SK-N-SH (cell line): ENCODE results near the gene CSTPP1. TPM values are rescaled to one million over a fixed set of nuclear protein-coding genes. Genes with fewer than 3 reads are reported as not detected.

Source experiments
- CTCF ChIA-PET: fragments of 300-600, 350-600 bp; formaldehyde crosslinking; extraction: SDS; loops from one replicate; lab custom pipeline; 2021; lab: Yijun Ruan, JAX
- POLR2A ChIA-PET: fragments of 350-600 bp; sonication (Branson Sonifier 250); formaldehyde crosslinking; extraction: SDS; loops from one replicate; lab custom pipeline; 2020; ENCODE audit warnings: antibody characterized with exemption, inconsistent platforms; lab: Yijun Ruan, JAX
- DNase-seq: peaks from one replicate; pipeline ENCODE4 v3.0.0; 2012
- H2AFZ ChIP-seq: fragments of 200-600 bp; sonication (generic); 2 replicates; pipeline ENCODE4 v1.8.1; 2016; ENCODE audit warnings: antibody characterized with exemption, mild to moderate bottlenecking, low read depth
- H3F3A ChIP-seq: fragments of 200-600 bp; sonication (generic); replicated peaks from 2 replicates; pipeline ENCODE3; 2016; ENCODE audit warnings: antibody characterized with exemption, mild to moderate bottlenecking; ENCODE audit not compliant: insufficient read depth
- H3K27ac ChIP-seq, 2 experiments: fragments of 200-500 bp in 1 of 2; fragments of 200-600 bp in 1 of 2; sonication (Bioruptor generic) in 1 of 2; sonication (generic), shearing (Covaris generic) in 1 of 2; 2 replicates each; pipeline versions ENCODE4 v1.5.1 to v1.6.1; 2014 to 2016; ENCODE audit warnings: low read depth in 2 of 2, inconsistent platforms in 1 of 2, low read length in 1 of 2, mild to moderate bottlenecking in 1 of 2, mixed read lengths in 1 of 2
- H3K27me3 ChIP-seq: fragments of 200-600 bp; sonication (generic), shearing (Covaris generic); 2 replicates; pipeline ENCODE4 v1.6.1; 2016; ENCODE audit warnings: mixed run types; ENCODE audit not compliant: insufficient read depth
- H3K36me3 ChIP-seq, 2 experiments: fragments of 200-500 bp in 1 of 2; fragments of 200-600 bp in 1 of 2; sonication (Bioruptor generic) in 1 of 2; sonication (generic) in 1 of 2; replicated peaks in 1 of 2; 2 replicates each; pipeline versions ENCODE3 to v1.5.1; 2014 to 2016; ENCODE audit warnings: low read length in 1 of 2, mild to moderate bottlenecking in 1 of 2; ENCODE audit not compliant: insufficient read depth in 2 of 2, control insufficient read depth in 1 of 2
- H3K4me1 ChIP-seq, 2 experiments: fragments of 200-500 bp in 1 of 2; fragments of 200-600 bp in 1 of 2; sonication (Bioruptor generic) in 1 of 2; sonication (generic), shearing (Covaris generic) in 1 of 2; 2 replicates each; pipeline versions ENCODE4 v1.5.1 to v1.6.1; 2014 to 2016; ENCODE audit warnings: low read depth in 1 of 2, low read length in 1 of 2, mixed run types in 1 of 2; ENCODE audit not compliant: insufficient read depth in 2 of 2, control insufficient read depth in 1 of 2
- H3K4me2 ChIP-seq: fragments of 200-600 bp; sonication (generic), shearing (Covaris generic); 2 replicates; pipeline ENCODE4 v1.6.1; 2017; ENCODE audit warnings: mixed run types
- H3K4me3 ChIP-seq, 2 experiments: fragments of 200-500 bp in 1 of 2; fragments of 200-600 bp in 1 of 2; sonication (Bioruptor generic) in 1 of 2; sonication (generic), shearing (Covaris generic) in 1 of 2; 2 replicates each; pipeline versions ENCODE4 v1.5.1 to v1.8.1; 2014 to 2016; ENCODE audit warnings: low read depth in 2 of 2, inconsistent platforms in 1 of 2, low read length in 1 of 2, mild to moderate bottlenecking in 1 of 2, mixed read lengths in 1 of 2, moderate library complexity in 1 of 2
- H3K79me2 ChIP-seq: fragments of 200-600 bp; sonication (generic); 2 replicates; pipeline ENCODE4 v1.8.1; 2017; ENCODE audit warnings: mild to moderate bottlenecking; ENCODE audit not compliant: insufficient read depth
- H3K9ac ChIP-seq: fragments of 200-600 bp; sonication (generic); 2 replicates; pipeline ENCODE4 v1.6.1; 2017; ENCODE audit warnings: mixed run types
- H3K9me2 ChIP-seq: fragments of 200-600 bp; sonication (generic); 2 replicates; pipeline ENCODE4 v1.6.1; 2017; ENCODE audit warnings: mixed run types
- H3K9me3 ChIP-seq: fragments of 200-600 bp; sonication (generic); 2 replicates; pipeline ENCODE4 v1.6.1; 2017; ENCODE audit warnings: mixed run types, mild to moderate bottlenecking, moderate library complexity
- H4K20me1 ChIP-seq: fragments of 200-600 bp; sonication (generic); 2 replicates; pipeline ENCODE4 v1.6.1; 2017; ENCODE audit warnings: mild to moderate bottlenecking, mixed run types; ENCODE audit not compliant: insufficient read depth
- CHD2 ChIP-seq: fragments of 150-350 bp; IDR thresholded peaks from 2 replicates; pipeline ENCODE4 v1.6.1; 2018; ENCODE audit warnings: low read length; ENCODE audit not compliant: partially characterized antibody
- ELF1 ChIP-seq: IDR thresholded peaks from 2 replicates; pipeline ENCODE4 v1.4.0; 2012
- EP300 ChIP-seq, 2 experiments: IDR thresholded peaks; 2 replicates each; pipeline versions ENCODE4 v1.4.0 to v1.6.1; 2012; ENCODE audit warnings: borderline replicate concordance in 1 of 2, low read depth in 1 of 2, low read length in 1 of 2
- EZH2phosphoT487 ChIP-seq: fragments of 200-600 bp; sonication (generic); IDR thresholded peaks from 2 replicates; pipeline ENCODE4 v1.6.1; 2017; ENCODE audit warnings: low read depth, mixed run types, mild to moderate bottlenecking, antibody characterized with exemption, moderate library complexity, borderline replicate concordance
- FOXM1 ChIP-seq: IDR thresholded peaks from 2 replicates; pipeline ENCODE4 v1.4.0; 2012; ENCODE audit warnings: low read depth, mild to moderate bottlenecking
- GABPA ChIP-seq: IDR thresholded peaks from 2 replicates; pipeline ENCODE4 v1.4.0; 2012; ENCODE audit warnings: low read depth, mild to moderate bottlenecking
- GATA2 ChIP-seq: sonication (generic); formaldehyde crosslinking; IDR thresholded peaks from 2 replicates; pipeline ENCODE4 v1.5.0; 2020; ENCODE audit warnings: mild to moderate bottlenecking, missing genetic modification reagents
- JUND ChIP-seq: IDR thresholded peaks from 2 replicates; pipeline ENCODE4 v1.4.0; 2012
- MAX ChIP-seq: IDR thresholded peaks from 2 replicates; pipeline ENCODE4 v1.4.0; 2012; ENCODE audit warnings: low read depth
- MEF2A ChIP-seq: IDR thresholded peaks from 2 replicates; pipeline ENCODE4 v1.4.0; 2012; ENCODE audit warnings: low read depth, borderline replicate concordance
- NFIC ChIP-seq: IDR thresholded peaks from 2 replicates; pipeline ENCODE4 v1.4.0; 2012; ENCODE audit warnings: borderline replicate concordance
- NRF1 ChIP-seq: IDR thresholded peaks from 2 replicates; pipeline ENCODE4 v1.6.1; 2012; ENCODE audit warnings: low read depth, mild to moderate bottlenecking, low read length
- RAD21 ChIP-seq: IDR thresholded peaks from 2 replicates; pipeline ENCODE4 v1.6.1; 2012; ENCODE audit warnings: mild to moderate bottlenecking, low read length
- RCOR1 ChIP-seq: fragments of 150-350 bp; IDR thresholded peaks from 2 replicates; pipeline ENCODE4 v1.6.1; 2017; ENCODE audit warnings: antibody characterized with exemption, low read length
- REST ChIP-seq: IDR thresholded peaks from 2 replicates; pipeline ENCODE4 v1.6.1; 2012; ENCODE audit warnings: mild to moderate bottlenecking, low read depth, low read length, moderate library complexity
- RFX5 ChIP-seq: IDR thresholded peaks from 2 replicates; pipeline ENCODE4 v1.6.1; 2012; ENCODE audit warnings: mild to moderate bottlenecking, improper control_type of control experiment, low read length
- RXRA ChIP-seq: IDR thresholded peaks from 2 replicates; pipeline ENCODE4 v1.4.0; 2012; ENCODE audit warnings: low read depth, mild to moderate bottlenecking, borderline replicate concordance
- SMC3 ChIP-seq: IDR thresholded peaks from 2 replicates; pipeline ENCODE4 v1.6.1; 2012; ENCODE audit warnings: low read depth, low read length, improper control_type of control experiment
- TAF1 ChIP-seq: IDR thresholded peaks from 2 replicates; pipeline ENCODE4 v1.6.1; 2012; ENCODE audit warnings: low read depth, mild to moderate bottlenecking, low read length, moderate library complexity, borderline replicate concordance
- TCF12 ChIP-seq: IDR thresholded peaks from 2 replicates; pipeline ENCODE4 v1.4.0; 2012
- TEAD4 ChIP-seq: IDR thresholded peaks from 2 replicates; pipeline ENCODE4 v1.4.0; 2012; ENCODE audit warnings: mild to moderate bottlenecking, borderline replicate concordance; ENCODE audit not compliant: insufficient read depth
- USF2 ChIP-seq: fragments of 150-350 bp; IDR thresholded peaks from 2 replicates; pipeline ENCODE4 v1.6.1; 2017; ENCODE audit warnings: antibody characterized with exemption, low read length, low read depth, borderline replicate concordance
- YY1 ChIP-seq: IDR thresholded peaks from 2 replicates; pipeline ENCODE4 v1.4.0; 2012; ENCODE audit warnings: low read depth, mild to moderate bottlenecking
- WGBS: methylation state at CpG from one replicate; pipeline ENCODE4 v1.1.6; 2017; ENCODE audit warnings: low lambda C conversion rate; 5-methylcytosine and 5-hydroxymethylcytosine counted together
- polyA plus RNA-seq, 3 experiments: library from polyadenylated mRNA; depleted of rRNA; stranded (reverse); fragments of >200 nt; gene quantifications; 2 replicates each; pipeline ENCODE4 v1.2.3, GENCODE V29; 2012
- TF ChIP-seq, protein P1 (sequence below): IDR thresholded peaks from 2 replicates; pipeline ENCODE4 v1.4.0; 2012; ENCODE audit warnings: low read depth, borderline replicate concordance
- TF ChIP-seq, protein P2 (sequence below): IDR thresholded peaks from 2 replicates; pipeline ENCODE4 v1.4.0; 2012; ENCODE audit warnings: low read depth, borderline replicate concordance

CSTPP1 gene
- polyA plus RNA-seq, 1 of the 3 experiments (the other 2 are of a cell fraction), result 85.7 TPM

GRCh38 chr11:47189100-47189834 lies 252.7 kb downstream of the CSTPP1 start:
- POLR2A ChIA-PET, result interaction anchor here (3.1 to 4.9 kb wide), 3 partner anchors 26 to 70 kb away, joined by 11 to 69 read pairs (median 48); partner anchors contain the start of genes ACP2 and DDB2
- no peaks in the 10 kb centered on the region for H3K36me3 ChIP-seq
- 71% methylated on average over 11 of the region's 11 CpGs for WGBS
- peak overlapping the region in 1 of 2 experiments; percentile 7; a peak in 1 of 4 replicates for H3K27ac ChIP-seq
- no peaks in the 10 kb centered on the region for H3K27me3 ChIP-seq
- H3K9ac ChIP-seq, result no peak overlapping the region
- CTCF ChIA-PET, result interaction anchor here (1.0 to 4.0 kb wide), 6 partner anchors 11 to 222 kb away, joined by 3 to 31 read pairs (median 13); no protein-coding TSS in a partner anchor
- no peaks in the 10 kb centered on the region for H3K9me2 ChIP-seq
- H3K4me3 ChIP-seq, result no peak overlapping the region
- DNase-seq, result no peak
- no peaks in the 10 kb centered on the region for H4K20me1 ChIP-seq
- H3K4me2 ChIP-seq, result 0 out of 2 replicates have a peak overlapping the region, but pooled peaks have one; percentile 0
- H2AFZ ChIP-seq, result no peak overlapping the region; the same call in 1 of the 2 replicates
- H3K9me3 ChIP-seq, result no peaks in the 10 kb centered on the region
- H3K4me1 ChIP-seq, result peaks cover 11 to 33% of the 10 kb centered on the region in 2 experiments; a peak in 3 of 4 replicates
- H3F3A ChIP-seq, result peaks cover 23% of the 10 kb centered on the region
- peaks cover 9% of the 10 kb centered on the region; the same call in 1 of the 2 replicates for H3K79me2 ChIP-seq
- TF ChIP-seq REST, result no peak
- TF ChIP-seq MAX, result no peak
- no peak for TF ChIP-seq YY1
- peak; percentile 85 for TF ChIP-seq TCF12
- no peak for TF ChIP-seq RXRA
- TF ChIP-seq SMC3, result no peak
- TF ChIP-seq TEAD4, result peak; percentile 55; the same call in 1 of the 2 replicates
- no peak for TF ChIP-seq USF2
- 0 out of 2 replicates have a peak, but pooled peaks have one; percentile 15 for TF ChIP-seq RCOR1
- no peak for TF ChIP-seq GATA2 (CRISPR knock-in tag)
- no peak for TF ChIP-seq RAD21
- peak in 1 of 2 experiments; percentile 20; a peak in 1 of 4 replicates for TF ChIP-seq EP300 (IDR thresholded peaks at IDR 0.05; ENCODE audit: borderline replicate concordance in 1 of 2, low read depth in 1 of 2, low read length in 1 of 2)
- no peak for TF ChIP-seq ELF1
- TF ChIP-seq JUND, result no peak
- TF ChIP-seq NFIC, result peak; percentile 41; the same call in 1 of the 2 replicates
- TF ChIP-seq, protein P1, sequence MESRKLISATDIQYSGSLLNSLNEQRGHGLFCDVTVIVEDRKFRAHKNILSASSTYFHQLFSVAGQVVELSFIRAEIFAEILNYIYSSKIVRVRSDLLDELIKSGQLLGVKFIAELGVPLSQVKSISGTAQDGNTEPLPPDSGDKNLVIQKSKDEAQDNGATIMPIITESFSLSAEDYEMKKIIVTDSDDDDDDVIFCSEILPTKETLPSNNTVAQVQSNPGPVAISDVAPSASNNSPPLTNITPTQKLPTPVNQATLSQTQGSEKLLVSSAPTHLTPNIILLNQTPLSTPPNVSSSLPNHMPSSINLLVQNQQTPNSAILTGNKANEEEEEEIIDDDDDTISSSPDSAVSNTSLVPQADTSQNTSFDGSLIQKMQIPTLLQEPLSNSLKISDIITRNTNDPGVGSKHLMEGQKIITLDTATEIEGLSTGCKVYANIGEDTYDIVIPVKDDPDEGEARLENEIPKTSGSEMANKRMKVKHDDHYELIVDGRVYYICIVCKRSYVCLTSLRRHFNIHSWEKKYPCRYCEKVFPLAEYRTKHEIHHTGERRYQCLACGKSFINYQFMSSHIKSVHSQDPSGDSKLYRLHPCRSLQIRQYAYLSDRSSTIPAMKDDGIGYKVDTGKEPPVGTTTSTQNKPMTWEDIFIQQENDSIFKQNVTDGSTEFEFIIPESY, result no peak
- TF ChIP-seq RFX5, result no peak
- TF ChIP-seq GABPA, result no peak
- no peak for TF ChIP-seq CHD2
- no peak for TF ChIP-seq FOXM1
- TF ChIP-seq NRF1, result no peak
- TF ChIP-seq TAF1, result no peak
- no peak for TF ChIP-seq MEF2A
- TF ChIP-seq, protein P2, sequence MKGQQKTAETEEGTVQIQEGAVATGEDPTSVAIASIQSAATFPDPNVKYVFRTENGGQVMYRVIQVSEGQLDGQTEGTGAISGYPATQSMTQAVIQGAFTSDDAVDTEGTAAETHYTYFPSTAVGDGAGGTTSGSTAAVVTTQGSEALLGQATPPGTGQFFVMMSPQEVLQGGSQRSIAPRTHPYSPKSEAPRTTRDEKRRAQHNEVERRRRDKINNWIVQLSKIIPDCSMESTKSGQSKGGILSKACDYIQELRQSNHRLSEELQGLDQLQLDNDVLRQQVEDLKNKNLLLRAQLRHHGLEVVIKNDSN, result peak; percentile 76; the same call in 1 of the 2 replicates
- TF ChIP-seq EZH2phosphoT487, result no peak
